ENCODE measurements around the gene DPEP1. TPM values are rescaled to one million over a fixed set of nuclear protein-coding genes. Genes with fewer than 3 reads are reported as not detected.
A peak's percentile ranks its signal among the peaks of the same experiment; 100 is the strongest.

Gene DPEP1
- total RNA-seq, 1 experiment from 2014 or later: 13.6 TPM

DNA sequence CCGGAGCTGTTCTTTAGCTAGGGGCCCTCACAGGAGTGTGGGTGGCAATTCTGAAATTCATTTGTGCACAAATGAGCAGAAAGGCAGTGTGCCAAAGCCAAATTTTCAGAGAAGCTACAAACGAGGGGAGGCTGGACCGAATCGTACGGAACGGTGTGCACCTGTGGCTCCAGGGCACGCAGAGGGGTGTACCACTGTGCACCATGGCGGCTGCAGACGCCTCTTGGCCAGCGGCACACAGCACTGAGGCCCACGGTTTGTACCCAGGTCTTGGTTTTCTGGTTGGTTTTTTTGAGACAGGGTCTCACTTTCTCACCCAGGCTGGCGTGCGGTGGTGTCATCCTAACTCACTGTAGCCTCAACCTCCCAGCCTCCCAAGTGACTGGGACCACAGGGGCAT, 29.1 kb downstream of the DPEP1 start:
- ATAC-seq (no peak), DNase-seq (ENCODE audit: low spot score) (no peak)
- no peaks in the 10 kb centered on the region for H3K9me3 Mint-ChIP-seq
- CTCF ChIA-PET: interaction anchor here (0.6 to 3.4 kb wide), 6 partner anchors 25 to 45 kb away, joined by 3 to 45 read pairs (median 10); partner anchors contain the start of gene DPEP1
- no peaks in the 10 kb centered on the region for H3K27me3 Mint-ChIP-seq (ENCODE audit: low read depth)
- no peak for TF ChIP-seq GRHL2 (CRISPR knock-in tag; IDR thresholded peaks at IDR 0.05; ENCODE audit: insufficient replicate concordance, severe bottlenecking)
- no peak for TF ChIP-seq ZNF317 (CRISPR knock-in tag; IDR thresholded peaks at IDR 0.05; ENCODE audit: borderline replicate concordance, low read depth)
- no peak for TF ChIP-seq ZNF671 (CRISPR knock-in tag; IDR thresholded peaks at IDR 0.05)
- no peak for TF ChIP-seq NFYB (CRISPR knock-in tag; conservative IDR thresholded peaks at IDR 0.05; ENCODE audit: low read depth)
- TF ChIP-seq, protein P1, sequence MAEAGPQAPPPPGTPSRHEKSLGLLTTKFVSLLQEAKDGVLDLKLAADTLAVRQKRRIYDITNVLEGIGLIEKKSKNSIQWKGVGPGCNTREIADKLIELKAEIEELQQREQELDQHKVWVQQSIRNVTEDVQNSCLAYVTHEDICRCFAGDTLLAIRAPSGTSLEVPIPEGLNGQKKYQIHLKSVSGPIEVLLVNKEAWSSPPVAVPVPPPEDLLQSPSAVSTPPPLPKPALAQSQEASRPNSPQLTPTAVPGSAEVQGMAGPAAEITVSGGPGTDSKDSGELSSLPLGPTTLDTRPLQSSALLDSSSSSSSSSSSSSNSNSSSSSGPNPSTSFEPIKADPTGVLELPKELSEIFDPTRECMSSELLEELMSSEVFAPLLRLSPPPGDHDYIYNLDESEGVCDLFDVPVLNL (CRISPR knock-in tag; IDR thresholded peaks at IDR 0.05; ENCODE audit: borderline replicate concordance, low read depth): no peak
- TF ChIP-seq OVOL2 (CRISPR knock-in tag; IDR thresholded peaks at IDR 0.05; ENCODE audit: borderline replicate concordance): no peak
- no peak for TF ChIP-seq ZNF396 (CRISPR knock-in tag; IDR thresholded peaks at IDR 0.05; ENCODE audit: borderline replicate concordance)
- TF ChIP-seq, protein P2, sequence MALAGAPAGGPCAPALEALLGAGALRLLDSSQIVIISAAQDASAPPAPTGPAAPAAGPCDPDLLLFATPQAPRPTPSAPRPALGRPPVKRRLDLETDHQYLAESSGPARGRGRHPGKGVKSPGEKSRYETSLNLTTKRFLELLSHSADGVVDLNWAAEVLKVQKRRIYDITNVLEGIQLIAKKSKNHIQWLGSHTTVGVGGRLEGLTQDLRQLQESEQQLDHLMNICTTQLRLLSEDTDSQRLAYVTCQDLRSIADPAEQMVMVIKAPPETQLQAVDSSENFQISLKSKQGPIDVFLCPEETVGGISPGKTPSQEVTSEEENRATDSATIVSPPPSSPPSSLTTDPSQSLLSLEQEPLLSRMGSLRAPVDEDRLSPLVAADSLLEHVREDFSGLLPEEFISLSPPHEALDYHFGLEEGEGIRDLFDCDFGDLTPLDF (CRISPR knock-in tag; IDR thresholded peaks at IDR 0.05): no peak
- no peak for TF ChIP-seq NR2C2 (CRISPR knock-in tag; IDR thresholded peaks at IDR 0.05)
- TF ChIP-seq NR3C1 (CRISPR knock-in tag; conservative IDR thresholded peaks at IDR 0.05; ENCODE audit: low read depth): no peak
- TF ChIP-seq, protein P3, sequence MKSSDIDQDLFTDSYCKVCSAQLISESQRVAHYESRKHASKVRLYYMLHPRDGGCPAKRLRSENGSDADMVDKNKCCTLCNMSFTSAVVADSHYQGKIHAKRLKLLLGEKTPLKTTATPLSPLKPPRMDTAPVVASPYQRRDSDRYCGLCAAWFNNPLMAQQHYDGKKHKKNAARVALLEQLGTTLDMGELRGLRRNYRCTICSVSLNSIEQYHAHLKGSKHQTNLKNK (CRISPR knock-in tag; IDR thresholded peaks at IDR 0.05): no peak
- no peak for TF ChIP-seq HMGA2 (CRISPR knock-in tag; IDR thresholded peaks at IDR 0.05)
- H3K4me3 Mint-ChIP-seq: no peak overlapping the region
- H3K27ac Mint-ChIP-seq: no peak overlapping the region
- POLR2A ChIA-PET: no interaction called here
- H3K4me1 Mint-ChIP-seq: peaks cover 7% of the 10 kb centered on the region
- H3K36me3 Mint-ChIP-seq: peaks cover 20% of the 10 kb centered on the region

DNA sequence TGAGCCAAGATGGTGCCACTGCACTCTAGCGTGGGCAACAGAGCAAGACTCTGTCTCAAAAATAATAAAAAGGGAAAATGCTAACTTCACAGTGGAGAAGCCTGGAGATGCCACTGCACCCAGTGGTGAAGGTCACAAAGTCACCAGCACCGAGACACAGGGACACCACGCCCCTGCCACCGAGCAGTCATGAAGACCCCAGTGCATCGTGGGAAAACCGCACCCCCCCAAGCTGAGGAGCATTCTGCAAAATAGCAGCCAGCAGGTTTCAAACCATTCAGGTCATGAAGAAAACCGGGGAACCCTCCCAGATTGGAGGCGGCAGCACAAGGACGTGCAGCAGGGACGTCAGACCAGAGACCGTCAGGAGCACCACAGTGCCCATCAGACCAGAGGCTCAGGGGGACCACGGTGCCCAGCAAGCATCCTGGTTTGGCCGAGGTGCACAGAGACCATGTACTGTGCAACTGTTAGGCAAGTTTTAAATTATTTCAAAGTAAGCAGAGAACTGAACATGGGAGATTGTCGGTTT, 30.4 kb downstream of the DPEP1 start:
- Mint-ChIP-seq H3K36me3 (peaks cover 25% of the 10 kb centered on the region), H3K27me3 (ENCODE audit: low read depth) (no peaks in the 10 kb centered on the region), H3K9me3 (no peaks in the 10 kb centered on the region), H3K4me1 (peaks cover 7% of the 10 kb centered on the region), H3K27ac (peak overlapping the region; percentile 83; the same call in 1 of the 2 replicates), H3K4me3 (no peak overlapping the region)
- ChIA-PET POLR2A (no interaction called here), CTCF (no interaction called here)
- ATAC-seq: no peak
- DNase-seq (ENCODE audit: low spot score): no peak
- no peak for TF ChIP-seq NFE2L1 (CRISPR knock-in tag; IDR thresholded peaks at IDR 0.05)
- TF ChIP-seq SMAD3 (CRISPR knock-in tag; IDR thresholded peaks at IDR 0.05; ENCODE audit: borderline replicate concordance): no peak
- no peak for TF ChIP-seq ZNF396 (CRISPR knock-in tag; IDR thresholded peaks at IDR 0.05; ENCODE audit: borderline replicate concordance)
- TF ChIP-seq, protein P4, sequence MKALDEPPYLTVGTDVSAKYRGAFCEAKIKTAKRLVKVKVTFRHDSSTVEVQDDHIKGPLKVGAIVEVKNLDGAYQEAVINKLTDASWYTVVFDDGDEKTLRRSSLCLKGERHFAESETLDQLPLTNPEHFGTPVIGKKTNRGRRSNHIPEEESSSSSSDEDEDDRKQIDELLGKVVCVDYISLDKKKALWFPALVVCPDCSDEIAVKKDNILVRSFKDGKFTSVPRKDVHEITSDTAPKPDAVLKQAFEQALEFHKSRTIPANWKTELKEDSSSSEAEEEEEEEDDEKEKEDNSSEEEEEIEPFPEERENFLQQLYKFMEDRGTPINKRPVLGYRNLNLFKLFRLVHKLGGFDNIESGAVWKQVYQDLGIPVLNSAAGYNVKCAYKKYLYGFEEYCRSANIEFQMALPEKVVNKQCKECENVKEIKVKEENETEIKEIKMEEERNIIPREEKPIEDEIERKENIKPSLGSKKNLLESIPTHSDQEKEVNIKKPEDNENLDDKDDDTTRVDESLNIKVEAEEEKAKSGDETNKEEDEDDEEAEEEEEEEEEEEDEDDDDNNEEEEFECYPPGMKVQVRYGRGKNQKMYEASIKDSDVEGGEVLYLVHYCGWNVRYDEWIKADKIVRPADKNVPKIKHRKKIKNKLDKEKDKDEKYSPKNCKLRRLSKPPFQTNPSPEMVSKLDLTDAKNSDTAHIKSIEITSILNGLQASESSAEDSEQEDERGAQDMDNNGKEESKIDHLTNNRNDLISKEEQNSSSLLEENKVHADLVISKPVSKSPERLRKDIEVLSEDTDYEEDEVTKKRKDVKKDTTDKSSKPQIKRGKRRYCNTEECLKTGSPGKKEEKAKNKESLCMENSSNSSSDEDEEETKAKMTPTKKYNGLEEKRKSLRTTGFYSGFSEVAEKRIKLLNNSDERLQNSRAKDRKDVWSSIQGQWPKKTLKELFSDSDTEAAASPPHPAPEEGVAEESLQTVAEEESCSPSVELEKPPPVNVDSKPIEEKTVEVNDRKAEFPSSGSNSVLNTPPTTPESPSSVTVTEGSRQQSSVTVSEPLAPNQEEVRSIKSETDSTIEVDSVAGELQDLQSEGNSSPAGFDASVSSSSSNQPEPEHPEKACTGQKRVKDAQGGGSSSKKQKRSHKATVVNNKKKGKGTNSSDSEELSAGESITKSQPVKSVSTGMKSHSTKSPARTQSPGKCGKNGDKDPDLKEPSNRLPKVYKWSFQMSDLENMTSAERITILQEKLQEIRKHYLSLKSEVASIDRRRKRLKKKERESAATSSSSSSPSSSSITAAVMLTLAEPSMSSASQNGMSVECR (CRISPR knock-in tag; IDR thresholded peaks at IDR 0.05; ENCODE audit: borderline replicate concordance): no peak
- TF ChIP-seq NFYB (CRISPR knock-in tag; conservative IDR thresholded peaks at IDR 0.05; ENCODE audit: low read depth): no peak
- TF ChIP-seq ZNF423 (CRISPR knock-in tag; IDR thresholded peaks at IDR 0.05): no peak
- TF ChIP-seq, protein P5, sequence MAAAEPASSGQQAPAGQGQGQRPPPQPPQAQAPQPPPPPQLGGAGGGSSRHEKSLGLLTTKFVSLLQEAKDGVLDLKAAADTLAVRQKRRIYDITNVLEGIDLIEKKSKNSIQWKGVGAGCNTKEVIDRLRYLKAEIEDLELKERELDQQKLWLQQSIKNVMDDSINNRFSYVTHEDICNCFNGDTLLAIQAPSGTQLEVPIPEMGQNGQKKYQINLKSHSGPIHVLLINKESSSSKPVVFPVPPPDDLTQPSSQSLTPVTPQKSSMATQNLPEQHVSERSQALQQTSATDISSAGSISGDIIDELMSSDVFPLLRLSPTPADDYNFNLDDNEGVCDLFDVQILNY (CRISPR knock-in tag; IDR thresholded peaks at IDR 0.05): no peak
- TF ChIP-seq, protein P6, sequence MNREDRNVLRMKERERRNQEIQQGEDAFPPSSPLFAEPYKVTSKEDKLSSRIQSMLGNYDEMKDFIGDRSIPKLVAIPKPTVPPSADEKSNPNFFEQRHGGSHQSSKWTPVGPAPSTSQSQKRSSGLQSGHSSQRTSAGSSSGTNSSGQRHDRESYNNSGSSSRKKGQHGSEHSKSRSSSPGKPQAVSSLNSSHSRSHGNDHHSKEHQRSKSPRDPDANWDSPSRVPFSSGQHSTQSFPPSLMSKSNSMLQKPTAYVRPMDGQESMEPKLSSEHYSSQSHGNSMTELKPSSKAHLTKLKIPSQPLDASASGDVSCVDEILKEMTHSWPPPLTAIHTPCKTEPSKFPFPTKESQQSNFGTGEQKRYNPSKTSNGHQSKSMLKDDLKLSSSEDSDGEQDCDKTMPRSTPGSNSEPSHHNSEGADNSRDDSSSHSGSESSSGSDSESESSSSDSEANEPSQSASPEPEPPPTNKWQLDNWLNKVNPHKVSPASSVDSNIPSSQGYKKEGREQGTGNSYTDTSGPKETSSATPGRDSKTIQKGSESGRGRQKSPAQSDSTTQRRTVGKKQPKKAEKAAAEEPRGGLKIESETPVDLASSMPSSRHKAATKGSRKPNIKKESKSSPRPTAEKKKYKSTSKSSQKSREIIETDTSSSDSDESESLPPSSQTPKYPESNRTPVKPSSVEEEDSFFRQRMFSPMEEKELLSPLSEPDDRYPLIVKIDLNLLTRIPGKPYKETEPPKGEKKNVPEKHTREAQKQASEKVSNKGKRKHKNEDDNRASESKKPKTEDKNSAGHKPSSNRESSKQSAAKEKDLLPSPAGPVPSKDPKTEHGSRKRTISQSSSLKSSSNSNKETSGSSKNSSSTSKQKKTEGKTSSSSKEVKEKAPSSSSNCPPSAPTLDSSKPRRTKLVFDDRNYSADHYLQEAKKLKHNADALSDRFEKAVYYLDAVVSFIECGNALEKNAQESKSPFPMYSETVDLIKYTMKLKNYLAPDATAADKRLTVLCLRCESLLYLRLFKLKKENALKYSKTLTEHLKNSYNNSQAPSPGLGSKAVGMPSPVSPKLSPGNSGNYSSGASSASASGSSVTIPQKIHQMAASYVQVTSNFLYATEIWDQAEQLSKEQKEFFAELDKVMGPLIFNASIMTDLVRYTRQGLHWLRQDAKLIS (CRISPR knock-in tag; IDR thresholded peaks at IDR 0.05; ENCODE audit: borderline replicate concordance): no peak
- TF ChIP-seq, protein P7, sequence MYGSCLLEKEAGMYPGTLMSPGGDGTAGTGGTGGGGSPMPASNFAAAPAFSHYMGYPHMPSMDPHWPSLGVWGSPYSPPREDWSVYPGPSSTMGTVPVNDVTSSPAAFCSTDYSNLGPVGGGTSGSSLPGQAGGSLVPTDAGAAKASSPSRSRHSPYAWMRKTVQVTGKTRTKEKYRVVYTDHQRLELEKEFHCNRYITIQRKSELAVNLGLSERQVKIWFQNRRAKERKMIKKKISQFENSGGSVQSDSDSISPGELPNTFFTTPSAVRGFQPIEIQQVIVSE (CRISPR knock-in tag; IDR thresholded peaks at IDR 0.05; ENCODE audit: borderline replicate concordance): no peak
- TF ChIP-seq, protein P8, sequence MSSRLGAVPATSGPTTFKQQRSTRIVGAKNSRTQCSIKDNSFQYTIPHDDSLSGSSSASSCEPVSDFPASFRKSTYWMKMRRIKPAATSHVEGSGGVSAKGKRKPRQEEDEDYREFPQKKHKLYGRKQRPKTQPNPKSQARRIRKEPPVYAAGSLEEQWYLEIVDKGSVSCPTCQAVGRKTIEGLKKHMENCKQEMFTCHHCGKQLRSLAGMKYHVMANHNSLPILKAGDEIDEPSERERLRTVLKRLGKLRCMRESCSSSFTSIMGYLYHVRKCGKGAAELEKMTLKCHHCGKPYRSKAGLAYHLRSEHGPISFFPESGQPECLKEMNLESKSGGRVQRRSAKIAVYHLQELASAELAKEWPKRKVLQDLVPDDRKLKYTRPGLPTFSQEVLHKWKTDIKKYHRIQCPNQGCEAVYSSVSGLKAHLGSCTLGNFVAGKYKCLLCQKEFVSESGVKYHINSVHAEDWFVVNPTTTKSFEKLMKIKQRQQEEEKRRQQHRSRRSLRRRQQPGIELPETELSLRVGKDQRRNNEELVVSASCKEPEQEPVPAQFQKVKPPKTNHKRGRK (CRISPR knock-in tag; IDR thresholded peaks at IDR 0.05; ENCODE audit: borderline replicate concordance): no peak

Measured in WTC11 (cell line).